Stimulated activated CD8-positive, alpha-beta memory T cell treated with anti-CD3 and anti-CD28 coated beads, Interleukin-2, amount 100 ng/mL, for 48 hours (primary cell): ENCODE measurements around the gene CDC6.
A peak's percentile ranks its signal among the peaks of the same experiment; 100 is the strongest.

Experiments used
- DNase-seq, 2 donors: peaks; one replicate each; pipeline ENCODE4 v3.0.0-alpha.2; 2020; ENCODE audit warnings: low read depth in 2 of 2

The CDC6 gene, protein sequence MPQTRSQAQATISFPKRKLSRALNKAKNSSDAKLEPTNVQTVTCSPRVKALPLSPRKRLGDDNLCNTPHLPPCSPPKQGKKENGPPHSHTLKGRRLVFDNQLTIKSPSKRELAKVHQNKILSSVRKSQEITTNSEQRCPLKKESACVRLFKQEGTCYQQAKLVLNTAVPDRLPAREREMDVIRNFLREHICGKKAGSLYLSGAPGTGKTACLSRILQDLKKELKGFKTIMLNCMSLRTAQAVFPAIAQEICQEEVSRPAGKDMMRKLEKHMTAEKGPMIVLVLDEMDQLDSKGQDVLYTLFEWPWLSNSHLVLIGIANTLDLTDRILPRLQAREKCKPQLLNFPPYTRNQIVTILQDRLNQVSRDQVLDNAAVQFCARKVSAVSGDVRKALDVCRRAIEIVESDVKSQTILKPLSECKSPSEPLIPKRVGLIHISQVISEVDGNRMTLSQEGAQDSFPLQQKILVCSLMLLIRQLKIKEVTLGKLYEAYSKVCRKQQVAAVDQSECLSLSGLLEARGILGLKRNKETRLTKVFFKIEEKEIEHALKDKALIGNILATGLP

DNA sequence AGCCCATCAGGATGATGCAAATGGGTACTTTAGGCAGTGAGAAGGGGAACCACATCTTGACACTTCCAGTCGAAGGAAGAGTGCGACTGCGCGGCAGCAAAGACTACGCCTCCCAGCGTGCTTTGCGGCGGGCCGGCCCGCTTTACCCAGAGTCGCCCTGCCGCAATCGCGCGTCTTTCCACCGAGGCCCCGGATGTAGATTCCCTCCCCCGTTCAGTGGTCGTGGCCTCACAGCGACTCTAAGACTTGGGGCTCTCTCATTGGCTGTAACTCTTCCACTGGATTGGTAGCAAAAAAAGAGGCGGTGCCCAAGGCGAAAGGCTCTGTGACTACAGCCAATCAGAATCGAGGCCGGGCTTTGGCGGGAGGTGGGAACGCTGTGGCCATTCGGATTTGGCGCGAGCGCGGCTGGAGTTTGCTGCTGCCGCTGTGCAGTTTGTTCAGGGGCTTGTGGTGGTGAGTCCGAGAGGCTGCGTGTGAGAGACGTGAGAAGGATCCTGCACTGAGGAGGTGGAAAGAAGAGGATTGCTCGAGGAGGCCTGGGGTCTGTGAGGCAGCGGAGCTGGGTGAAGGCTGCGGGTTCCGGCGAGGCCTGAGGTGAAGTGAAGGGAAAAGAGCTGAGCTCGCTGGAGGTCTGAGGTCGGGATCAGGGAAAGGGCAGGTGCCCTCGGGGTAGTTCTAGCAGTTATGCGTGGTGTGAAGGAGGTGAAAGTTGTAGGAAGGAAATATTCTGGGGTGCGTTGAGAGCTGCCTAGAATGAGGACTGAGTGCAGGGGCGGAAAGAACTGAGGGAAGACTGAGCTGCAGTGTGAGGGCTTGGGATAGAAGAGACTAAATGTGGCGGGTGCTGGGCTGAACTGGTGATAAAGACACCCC lies at the start of gene CDC6:
TSS of gene CDC6 (plus strand) at position 386 of the 876 bp plus-strand sequence. CDS start 1,542 bp downstream, outside the sequence.
- peak; percentile 97 to 98 for DNase-seq

DNA sequence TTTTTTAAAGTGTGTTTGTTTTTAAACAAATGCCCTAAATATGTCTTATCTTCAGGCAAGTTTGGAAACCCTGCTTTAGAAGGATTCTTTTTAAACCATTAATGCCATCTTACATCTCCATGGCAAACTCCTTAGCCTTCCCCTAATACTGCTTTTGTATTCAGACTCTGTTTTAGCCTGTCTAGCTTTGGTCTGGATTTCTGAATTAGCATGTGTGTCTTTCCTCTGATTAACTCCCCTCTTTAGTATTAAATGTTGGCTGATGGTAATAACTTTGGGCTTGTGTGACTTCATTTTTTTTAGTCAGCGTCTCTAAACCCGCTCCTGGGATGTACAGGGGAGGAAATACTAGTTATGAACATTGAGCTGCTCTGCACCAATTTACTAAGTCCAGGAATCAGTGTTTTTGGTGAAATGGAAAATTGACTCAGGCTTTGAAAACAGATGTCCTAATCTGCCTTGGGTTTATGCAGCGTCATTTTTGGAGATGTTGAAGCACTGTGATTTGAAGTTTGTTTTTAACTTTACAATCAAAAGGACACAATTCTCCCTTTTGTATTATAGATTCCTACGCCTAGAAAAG lies 46.3 kb upstream of the CDC6 start:
- no peak for DNase-seq

GRCh38 chr17:40242774-40243173 lies 44.9 kb upstream of the CDC6 start:
- DNase-seq, result no peak

DNA sequence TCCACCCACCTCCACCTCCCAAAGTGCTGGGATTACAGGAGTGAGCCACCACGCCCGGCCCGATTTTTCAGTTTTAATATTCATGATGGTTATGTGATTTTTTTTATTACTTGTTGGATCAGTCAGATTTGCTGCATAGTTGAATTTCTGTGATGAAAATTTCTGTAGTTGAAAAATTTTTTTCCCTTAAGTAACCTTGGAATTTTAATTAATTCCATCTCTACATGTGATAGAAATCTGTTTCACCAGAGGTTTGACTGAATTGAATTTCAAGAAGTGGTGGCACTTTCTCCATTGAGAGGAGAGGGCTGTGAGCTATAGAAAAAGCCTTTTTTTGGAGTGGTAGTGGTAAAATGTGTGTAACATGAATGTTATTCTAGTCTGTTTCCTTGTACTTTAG lies 43.9 kb upstream of the CDC6 start:
- DNase-seq, result no peak

DNA sequence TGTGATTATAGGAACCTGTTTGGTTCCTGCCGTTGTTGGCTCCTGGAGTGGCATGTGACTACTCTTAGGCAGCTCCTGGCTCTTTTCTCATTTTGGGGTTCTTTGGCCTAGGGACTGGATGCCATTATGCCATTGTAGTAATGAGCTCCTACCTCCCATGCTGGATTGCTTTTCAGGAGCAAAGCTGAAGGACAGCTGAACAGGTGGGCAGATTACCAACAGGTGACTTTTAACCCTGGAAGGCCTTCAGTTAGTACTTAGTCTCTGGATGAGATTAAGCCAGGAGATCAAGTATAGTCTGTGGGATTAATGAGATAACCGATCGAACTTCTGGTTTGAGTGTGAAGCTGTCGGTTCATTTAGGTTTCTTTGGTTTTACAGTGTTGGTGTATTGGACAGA lies 43.4 kb upstream of the CDC6 start:
- no peak for DNase-seq

DNA sequence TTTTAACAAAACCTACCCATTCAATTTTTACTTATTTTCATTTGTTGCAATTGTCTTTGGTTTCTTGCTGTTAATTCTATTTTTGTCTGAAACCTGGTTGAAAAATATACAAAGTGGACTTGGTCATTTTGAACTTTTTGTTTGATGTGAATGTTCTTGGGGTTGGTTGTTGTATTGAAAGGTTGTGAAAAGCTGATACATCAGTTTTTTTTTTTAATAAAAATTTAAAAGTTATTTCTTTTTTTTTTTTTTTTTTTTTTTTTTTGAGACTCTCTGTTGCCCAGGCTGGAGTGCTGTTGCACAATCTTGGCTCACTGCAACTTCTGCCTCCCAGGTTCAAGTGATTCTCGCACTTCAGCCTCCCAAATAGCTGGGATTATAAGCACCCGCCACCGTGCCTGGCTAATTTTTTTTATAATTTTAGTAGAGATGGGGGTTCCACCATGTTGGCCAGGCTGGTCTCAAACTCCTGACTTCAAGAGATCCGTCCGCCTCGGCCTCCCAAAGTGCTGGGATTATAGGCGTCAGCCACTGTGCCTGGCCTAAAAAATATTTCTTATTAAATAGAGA lies 39.7 kb upstream of the CDC6 start:
- no peak for DNase-seq

DNA sequence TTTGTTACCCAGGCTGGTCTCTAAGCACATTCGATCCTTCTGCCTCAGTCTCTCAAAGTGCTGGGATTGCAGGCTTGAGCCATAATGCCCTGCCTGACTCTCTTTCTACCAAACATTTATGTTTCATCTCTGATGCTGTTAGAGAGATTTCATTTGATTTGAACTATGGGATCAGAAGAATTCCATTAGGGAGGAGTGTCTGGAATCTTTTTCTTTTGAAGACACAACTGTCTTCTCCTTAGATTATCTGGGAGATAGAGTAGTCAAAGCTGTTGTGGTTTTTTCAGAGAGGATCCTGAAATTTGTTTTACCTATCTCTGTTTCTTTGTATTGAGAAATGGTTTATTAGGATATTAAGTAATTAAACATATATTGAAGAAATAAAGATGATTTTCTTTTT lies 39.2 kb upstream of the CDC6 start:
- DNase-seq, result no peak

- DNase-seq, result no peak
Observed at GRCh38 chr17:40251576-40251975, 36.1 kb upstream of the CDC6 start.

DNA sequence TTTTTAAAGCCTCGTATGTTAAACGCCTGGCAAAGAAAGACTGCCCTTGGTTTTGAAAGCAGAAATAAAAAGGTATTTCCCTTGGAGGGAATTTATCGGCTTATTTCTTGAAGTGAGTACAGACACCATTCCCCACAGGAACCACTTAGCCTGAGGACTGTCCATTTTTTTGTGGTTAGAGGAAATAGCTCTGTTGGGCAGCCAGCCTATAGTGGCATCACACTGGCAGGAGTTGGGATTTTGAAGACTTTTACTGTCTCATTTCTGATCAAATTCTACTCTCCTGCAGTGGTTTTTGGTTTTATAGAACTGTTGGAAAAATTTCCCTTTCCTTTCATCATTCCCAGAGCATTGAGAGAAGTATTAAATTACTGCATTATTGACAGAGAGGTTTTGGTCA lies 34.1 kb upstream of the CDC6 start:
- no peak for DNase-seq

DNA sequence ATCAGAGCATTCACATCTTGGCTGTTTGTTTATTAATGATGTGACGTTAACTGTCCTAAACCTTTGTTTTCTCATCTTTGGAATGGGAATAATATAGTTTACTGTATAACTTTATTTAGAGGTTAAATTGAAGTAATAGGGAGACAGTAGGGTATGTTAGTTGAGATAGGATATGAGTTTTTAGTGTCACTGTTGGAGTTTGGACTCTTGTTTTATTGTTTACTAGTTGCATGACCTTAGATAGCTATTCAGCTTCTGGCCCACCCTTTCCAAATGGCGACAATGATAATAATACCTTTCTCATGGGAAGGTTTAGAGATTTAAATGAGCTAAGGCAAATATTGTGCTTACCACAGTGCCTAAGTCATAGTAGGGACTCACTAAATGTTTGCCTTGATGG lies 28.2 kb upstream of the CDC6 start:
- no peak for DNase-seq

- DNase-seq, result no peak
Observed at GRCh38 chr17:40260528-40260927, 27.2 kb upstream of the CDC6 start.

DNA sequence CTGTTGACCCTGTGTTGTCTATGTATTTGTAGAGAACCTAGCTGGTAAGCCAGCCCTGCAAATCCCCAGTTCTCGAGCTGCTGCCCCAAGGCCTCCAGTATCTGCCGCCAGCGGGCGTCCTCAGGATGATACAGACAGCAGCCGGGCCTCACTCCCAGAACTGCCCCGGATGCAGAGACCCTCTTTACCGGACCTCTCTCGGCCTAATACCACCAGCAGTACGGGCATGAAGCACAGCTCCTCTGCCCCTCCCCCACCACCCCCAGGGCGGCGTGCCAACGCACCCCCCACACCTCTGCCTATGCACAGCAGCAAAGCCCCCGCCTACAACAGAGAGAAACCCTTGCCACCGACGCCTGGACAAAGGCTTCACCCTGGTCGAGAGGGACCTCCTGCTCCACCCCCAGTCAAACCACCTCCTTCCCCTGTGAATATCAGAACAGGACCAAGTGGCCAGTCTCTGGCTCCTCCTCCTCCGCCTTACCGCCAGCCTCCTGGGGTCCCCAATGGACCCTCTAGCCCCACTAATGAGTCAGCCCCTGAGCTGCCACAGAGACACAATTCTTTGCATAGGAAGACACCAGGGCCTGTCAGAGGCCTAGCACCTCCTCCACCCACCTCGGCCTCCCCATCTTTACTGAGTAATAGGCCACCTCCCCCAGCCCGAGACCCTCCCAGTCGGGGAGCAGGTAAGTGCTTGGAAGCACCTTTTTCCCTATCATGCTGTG lies 23.1 kb upstream of the CDC6 start:
- DNase-seq, result no peak

DNA sequence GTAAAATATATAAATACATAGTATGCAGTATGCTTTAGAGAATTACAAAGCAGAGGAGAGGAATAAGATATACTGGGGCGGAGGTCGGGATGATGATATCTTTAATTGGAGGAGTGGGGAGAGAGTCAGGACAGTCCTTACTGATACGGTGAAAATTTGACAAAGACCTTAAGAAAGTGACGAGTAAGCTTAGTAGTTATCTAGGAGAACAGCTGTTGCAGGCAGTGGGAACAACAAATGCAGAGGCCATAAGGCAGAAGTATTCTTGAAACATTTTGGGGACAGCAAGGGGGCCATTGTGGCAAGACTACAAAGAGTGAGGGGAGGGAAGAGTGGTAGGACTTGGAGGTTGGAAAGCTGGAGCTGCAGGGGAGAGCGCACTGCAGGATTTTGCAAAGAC lies 22.3 kb upstream of the CDC6 start:
- no peak for DNase-seq

- DNase-seq, result no peak
Observed at GRCh38 chr17:40266882-40267281, 20.8 kb upstream of the CDC6 start.

GRCh38 chr17:40268141-40268712 lies 19.5 kb upstream of the CDC6 start:
- no peak for DNase-seq

DNA sequence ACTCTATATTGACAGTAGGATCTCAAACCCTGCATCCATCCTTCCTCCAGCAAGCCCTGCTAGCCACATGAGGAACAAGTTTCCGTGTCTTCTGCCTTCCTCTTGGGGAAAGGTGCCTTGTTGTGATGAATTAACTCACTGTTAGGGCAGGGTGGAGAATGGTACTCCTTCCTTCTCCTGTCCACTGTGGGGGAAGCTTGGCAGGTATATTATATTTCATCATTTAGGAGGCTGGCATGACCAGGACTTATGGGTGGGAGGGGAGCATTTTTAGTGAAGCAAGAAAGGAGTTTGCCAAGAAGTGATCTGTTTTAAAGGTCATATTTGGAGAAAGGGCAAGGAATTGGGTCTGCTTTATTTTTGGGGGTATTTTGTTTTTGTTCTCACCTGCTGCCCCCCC lies 9.3 kb upstream of the CDC6 start:
- DNase-seq, result no peak

DNA sequence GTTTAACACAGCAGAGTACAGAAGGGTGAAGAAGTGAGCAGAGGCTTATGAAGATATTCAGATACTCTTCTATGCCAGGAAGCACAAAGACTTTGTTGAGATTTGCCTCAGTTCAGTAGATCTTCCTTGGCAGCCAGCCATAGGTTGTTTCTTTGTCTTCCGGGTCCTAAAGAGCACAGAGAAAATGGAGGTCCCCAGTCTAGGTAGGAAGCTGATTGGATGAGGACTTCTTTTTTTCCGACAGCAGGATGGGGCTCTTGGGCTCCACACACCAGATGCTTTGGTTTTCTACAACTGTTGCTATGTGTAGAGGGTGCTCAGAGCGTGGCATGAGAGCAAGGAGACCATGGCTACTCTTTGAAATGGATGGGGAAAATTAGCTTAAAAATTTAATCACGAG lies 8.3 kb upstream of the CDC6 start:
- no peak for DNase-seq

GRCh38 chr17:40281663-40282062 lies 6.0 kb upstream of the CDC6 start:
- DNase-seq, result no peak

GRCh38 chr17:40283662-40284061 lies 4.0 kb upstream of the CDC6 start:
- DNase-seq, result no peak

DNA sequence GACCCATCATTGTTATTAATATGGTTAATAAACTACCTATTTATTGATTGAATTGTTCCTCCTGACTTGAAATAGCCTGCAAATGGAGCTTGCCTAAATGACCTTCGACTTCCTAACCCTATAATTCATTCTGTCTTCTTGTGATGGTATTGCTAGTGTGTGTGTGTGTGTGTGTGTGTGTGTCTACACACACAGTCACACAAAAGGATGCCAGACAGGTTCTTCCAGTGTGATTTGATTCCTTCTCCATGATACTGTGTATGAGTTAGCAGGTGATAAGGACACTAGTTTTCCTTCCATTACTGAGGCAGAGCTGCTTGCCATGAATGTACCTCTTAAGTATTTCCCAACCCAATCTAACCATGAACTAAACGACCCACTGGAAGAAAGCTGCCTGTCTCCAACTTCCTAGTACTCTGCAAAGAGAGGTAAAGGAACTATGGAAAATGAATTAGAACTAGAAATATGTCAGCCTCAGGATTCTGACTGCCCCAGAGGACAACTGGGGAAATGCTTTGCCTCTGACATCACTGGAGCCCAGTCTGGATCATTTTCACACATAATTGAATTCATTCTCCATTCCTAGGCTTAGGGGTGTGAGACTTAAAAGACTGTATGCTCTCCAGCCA lies 3.5 kb upstream of the CDC6 start:
- DNase-seq, result no peak
